ENCODE data around the gene NTSR2.

DNA sequence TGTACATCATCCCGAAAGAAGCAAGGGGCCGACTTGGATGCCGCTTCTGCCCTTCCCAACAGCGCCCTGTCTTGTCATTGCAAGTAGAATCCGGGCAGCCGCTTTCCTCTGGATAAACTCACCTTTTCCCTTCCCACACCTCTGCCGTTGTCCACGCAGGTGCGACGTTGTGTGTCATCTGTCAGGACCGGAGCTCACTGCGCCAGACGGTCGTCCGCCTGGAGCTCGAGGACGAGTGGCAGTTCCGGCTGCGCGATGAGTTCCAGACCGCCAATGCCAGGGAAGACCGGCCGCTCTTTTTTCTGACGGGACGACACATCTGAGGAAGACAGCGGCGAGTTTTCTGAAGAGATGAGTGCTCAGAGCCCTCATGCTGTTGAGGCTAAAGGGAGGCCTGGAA, 29.9 kb downstream of the NTSR2 start:
- TF ChIP-seq CTCF (IDR thresholded peaks at IDR 0.05; ENCODE audit: low read depth, low read length, poor library complexity, severe bottlenecking) (no peak), EZH2phosphoT487 (IDR thresholded peaks at IDR 0.05; ENCODE audit: borderline replicate concordance, low read length) (no peak)

Measured in DOHH2 (cell line).